TTC549 (cell line): Measurements from ENCODE around the gene NFATC1.

Experiments used
- FAIRE-seq: peaks from 2 replicates; lab custom pipeline; 2012; peaks lifted over from hg19 to GRCh38; lab: Jason Lieb, UNC

NFATC1 gene

GRCh38 chr18:79523736-79524180 lies 128.0 kb downstream of the NFATC1 start:
- no peak for FAIRE-seq

- no peak for FAIRE-seq
Measured at GRCh38 chr18:79524181-79525078, 128.7 kb downstream of the NFATC1 start.

DNA sequence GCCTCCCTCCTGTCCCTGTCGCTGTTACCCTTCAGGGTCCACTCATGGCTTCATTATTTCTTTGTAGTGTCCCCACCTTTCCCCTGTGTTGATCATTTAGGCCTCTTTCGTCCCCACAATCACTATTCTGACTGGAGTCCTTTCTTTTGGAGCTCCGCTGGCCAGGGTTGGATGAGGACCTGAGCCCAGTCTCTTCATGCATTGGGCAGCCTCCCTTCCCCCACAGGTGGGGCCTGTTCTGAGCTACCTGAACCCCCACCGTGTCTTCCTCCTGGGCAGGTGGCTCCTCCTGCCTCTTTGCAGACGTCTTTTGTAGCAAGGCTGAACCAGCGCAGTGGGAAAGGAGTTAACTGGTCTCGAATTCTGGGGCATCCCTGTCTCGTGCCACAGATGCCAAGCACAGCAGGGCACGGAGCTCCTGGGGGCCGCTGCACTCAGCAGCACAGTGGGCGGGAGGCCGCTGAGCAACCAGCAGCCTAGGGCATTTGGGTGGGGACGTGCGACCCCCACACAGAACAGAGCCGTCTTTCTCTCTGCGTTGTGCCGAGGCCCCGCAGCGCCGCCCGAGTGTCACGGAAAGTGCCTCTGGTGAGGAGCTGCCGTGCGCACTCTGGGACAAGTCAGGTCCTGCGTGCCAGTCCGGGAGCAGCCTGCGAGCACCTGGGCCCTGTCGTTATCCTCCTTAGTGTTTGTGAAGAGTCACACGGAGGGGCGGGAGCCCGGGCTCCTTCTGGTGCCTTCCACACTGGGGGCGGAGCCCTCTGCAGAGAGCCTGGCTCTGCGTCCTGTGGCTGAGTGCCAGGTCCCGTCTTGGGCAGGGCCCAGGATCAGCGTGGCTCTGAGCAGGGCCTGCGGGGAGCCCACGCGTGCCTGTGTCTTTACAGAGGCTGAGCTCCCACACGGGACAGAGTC lies 130.1 kb downstream of the NFATC1 start:
- FAIRE-seq: no peak

DNA sequence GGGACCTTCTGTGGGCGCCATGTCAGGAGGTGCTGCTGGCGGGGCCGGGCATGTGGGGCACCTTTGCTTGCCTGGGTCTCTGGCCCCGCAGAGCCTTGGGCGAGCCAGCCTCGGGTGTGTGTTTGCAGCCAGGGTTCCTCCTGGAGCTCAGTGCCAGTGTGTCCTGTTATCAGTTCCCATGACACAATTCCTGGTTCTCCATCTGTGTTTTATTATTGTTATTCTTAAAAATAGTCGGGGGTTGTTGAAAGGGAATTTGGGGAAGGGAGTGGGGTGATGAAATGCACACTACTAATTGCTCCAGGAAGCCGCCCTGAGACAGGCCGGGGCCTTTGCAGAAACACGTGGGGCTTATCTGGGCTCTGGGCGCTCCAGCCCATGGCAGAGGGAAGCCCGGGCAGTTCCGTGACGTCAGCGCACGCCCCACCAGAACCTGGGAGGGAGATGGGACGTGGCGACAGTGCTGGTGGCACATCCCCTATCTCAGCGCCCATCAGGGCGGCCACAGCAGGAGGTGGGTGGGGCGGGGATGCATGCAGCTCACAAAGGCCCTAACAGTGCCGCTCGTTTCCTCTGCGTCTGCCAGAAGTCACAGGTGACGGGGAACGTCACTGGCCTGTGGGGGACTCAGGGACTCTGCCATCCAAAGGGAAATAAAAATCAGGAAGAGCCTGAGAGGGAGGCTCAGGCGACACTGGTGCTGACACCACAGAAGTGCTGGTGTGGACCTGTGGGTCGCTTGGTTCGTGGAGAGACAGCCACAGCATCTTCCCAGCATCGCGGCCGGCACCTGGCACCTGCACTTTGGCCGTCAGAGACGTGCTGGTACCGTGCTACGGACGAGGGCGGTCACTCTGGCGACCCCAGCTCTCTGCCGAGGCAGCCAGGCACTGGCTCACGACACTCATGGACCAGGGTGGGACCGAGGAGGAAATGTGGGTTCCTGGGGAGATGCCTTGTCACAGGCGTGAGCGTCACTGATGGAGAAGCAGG lies 131.0 kb downstream of the NFATC1 start:
- FAIRE-seq: no peak

GRCh38 chr18:79527656-79528315 lies 132.1 kb downstream of the NFATC1 start:
- FAIRE-seq: no peak

GRCh38 chr18:79528316-79528695 lies 132.6 kb downstream of the NFATC1 start:
- FAIRE-seq: no peak

GRCh38 chr18:79528846-79529245 lies 133.1 kb downstream of the NFATC1 start:
- FAIRE-seq: no peak

DNA sequence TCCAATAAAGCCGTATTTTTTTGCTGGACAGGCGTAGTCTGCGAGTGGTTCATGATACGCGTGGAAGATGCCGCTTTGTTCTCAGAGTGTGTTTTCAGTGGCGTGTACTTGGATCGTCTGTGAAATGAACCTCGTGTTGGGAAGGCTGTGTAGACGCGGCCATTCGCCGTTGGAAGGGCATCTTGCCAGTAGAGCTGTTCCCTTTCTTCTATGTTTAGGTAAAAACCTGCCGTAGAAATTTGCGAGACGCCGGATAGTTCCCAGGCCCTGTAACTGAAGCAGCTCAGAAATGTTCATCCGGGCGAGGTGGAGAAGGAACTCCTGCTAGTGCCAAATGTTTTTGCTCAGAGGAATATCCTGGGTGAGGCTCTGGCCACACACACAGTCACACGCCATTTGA lies 133.6 kb downstream of the NFATC1 start:
- FAIRE-seq: no peak

- FAIRE-seq: no peak
Measured at GRCh38 chr18:79529991-79530390, 134.3 kb downstream of the NFATC1 start.

- no peak for FAIRE-seq
Measured at GRCh38 chr18:79530821-79531220, 135.1 kb downstream of the NFATC1 start.

DNA sequence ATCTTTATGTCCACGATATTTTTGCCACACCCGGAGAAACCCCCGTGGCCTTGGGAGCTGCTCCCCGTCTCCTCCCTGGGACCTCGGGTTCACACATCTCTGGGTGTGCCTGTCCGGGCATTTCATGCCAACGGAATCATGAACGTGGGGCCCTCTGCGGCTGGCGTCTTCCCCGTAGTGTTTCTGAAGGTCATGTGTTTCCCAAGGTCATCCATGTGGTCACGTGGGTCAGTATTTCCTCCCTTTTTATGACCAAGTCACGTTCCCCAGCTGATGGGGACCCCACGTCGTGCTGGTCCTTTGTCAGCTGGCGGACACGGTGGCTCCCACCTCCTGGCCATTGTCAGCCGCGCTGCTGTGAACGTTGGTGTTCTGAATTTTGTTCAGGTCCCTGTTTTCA lies 135.7 kb downstream of the NFATC1 start:
- FAIRE-seq: no peak

DNA sequence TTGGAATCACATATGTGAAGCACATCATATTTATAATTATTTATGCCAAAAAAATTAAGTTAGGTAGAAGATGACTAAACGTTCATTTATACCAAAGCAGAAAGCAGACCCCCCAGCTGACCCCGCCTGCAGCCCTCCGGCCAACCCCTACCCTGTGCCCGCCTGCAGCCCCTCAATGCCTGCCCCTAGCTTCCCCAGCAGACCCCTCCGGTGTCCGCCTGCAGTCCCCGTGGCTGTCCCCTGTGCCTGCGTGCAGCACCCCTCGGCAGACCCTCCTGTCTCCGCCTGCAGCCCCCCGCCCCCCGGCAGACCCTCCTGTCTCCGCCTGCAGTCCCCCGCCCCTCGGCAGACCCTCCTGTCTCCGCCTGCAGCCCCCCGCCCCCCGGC lies 136.2 kb downstream of the NFATC1 start:
- no peak for FAIRE-seq

GRCh38 chr18:79532313-79533007 lies 136.7 kb downstream of the NFATC1 start:
- FAIRE-seq: no peak

DNA sequence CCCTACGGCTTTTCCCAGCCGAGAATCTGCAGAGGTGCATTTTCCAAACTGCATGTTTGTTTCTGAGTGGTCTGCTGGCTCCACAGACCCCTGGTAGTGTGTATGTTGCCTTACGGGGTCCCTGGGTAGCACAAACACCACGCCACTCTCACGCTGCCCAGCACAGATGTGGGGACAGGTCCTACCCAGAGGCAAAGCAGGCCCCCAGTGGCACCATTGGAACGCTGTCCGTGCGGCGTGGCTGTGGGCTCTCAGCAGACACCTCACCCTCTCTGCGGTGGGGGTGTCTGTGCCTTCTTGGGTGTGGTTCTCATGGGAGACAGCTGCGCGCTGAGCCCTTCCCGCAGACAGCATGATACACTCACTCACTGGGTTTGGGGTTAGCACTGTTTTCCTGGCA lies 137.4 kb downstream of the NFATC1 start:
- FAIRE-seq: no peak

GRCh38 chr18:79533591-79533990 lies 137.9 kb downstream of the NFATC1 start:
- FAIRE-seq: no peak

DNA sequence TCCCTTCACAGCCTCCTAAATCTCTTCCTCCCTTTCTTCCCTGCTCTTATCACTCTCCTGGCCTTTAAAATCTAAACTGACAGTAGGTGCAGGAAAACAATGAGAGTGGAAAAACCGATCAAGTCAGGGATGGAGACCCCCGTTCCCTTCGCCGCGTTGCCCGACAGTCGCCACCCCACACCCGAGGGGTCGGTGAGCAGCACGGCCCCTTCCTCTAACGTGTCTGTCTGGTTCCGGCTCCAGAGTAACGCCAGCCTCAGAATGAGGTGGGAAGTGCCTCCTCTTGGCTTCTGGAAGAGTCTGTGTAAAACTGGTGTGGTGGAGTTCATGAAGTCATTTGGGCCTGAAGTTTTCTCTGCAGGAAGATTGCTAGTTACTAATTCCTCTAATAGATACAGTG lies 138.6 kb downstream of the NFATC1 start:
- FAIRE-seq: no peak

- no peak for FAIRE-seq
Measured at GRCh38 chr18:79537758-79538157, 142.0 kb downstream of the NFATC1 start.

GRCh38 chr18:79538635-79539034 lies 142.9 kb downstream of the NFATC1 start:
- FAIRE-seq: no peak

DNA sequence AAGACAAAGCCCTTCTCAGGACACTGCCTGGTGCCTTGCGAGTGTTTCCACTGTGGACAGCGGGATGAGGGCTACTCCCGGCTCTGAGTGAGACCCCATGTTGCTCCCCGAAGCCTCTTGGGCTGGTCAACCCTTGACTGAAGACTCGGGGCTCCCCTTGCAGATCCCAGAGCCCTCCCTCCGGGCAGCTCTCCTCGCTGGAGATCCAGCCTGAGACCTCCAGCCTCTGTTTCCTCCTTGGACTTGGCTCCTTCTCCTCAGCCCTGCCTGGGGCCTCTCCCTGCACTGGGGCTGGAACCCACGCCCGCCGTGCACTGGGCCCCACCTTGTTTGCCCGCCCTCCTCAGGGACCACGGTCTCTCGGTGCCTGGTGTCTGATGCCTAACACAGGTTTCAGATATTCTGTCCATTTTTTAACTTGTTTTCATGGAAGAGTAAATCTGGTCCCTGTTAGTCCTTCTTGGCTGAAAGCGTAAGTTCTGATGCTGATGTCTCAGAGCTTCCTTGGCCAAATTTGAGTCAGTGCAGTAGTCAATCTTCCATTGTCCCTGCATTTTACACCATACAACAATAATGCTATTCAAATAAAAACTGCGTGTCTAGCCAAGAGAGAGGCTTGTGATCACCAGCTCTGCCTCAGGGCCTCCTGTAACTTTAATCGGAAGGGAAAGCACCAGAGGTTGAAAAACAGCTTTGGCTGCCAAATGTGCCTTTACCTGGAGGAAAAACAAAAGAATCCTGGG lies 144.6 kb downstream of the NFATC1 start:
- no peak for FAIRE-seq

DNA sequence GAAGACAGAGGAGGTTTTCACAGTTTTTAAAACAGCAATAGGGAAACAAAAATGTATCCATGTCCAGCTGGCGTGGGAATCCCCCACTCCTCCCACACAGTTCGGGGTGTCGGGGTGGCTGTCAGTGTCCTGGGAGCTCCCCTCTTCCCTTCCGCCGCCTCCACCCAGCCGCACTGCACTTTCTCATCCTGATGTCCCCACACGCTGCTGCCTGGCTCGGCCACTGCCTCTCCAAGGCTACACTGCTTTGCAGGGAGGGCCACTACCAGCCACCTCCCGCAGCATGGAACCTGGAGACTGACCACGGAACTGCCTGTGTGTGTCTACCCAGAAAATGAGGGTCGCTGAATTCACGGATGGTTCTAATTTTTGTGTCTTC lies 145.2 kb downstream of the NFATC1 start:
- no peak for FAIRE-seq
